K562 (cell line): ENCODE data around the gene RNF11. TPM values are rescaled to one million over a fixed set of nuclear protein-coding genes. Genes with fewer than 3 reads are reported as not detected.
"Not testable (repeated sequence)": the region's sequence is repeated elsewhere in the genome, so short reads cannot be mapped to it uniquely, and the experiment has no call there.

ENCODE experiments used
- ATAC-seq: fragments of 200-7000 bp; cut with Tn5 transposase; 3 replicates; pipeline ENCODE4 v1.9.1; 2020; ENCODE audit warnings: moderate library complexity
- BruUV-seq: library from RNA; stranded (reverse); fragments of 400-500 nt; replicated peaks from 2 replicates; lab custom pipeline; 2021; lab: Mats Ljungman, UMichigan
- CTCF ChIA-PET: fragments of 300-600 bp; formaldehyde crosslinking; extraction: SDS; loops from one replicate; lab custom pipeline; 2021; ENCODE audit warnings: low intra/inter-chr PET ratio; lab: Yijun Ruan, JAX
- POLR2A ChIA-PET: fragments of 300-600, 350-650 bp; sonication (Branson Sonifier 250); formaldehyde crosslinking; extraction: SDS; loops from one replicate; lab custom pipeline; 2021; ENCODE audit warnings: antibody characterized with exemption, inconsistent platforms; lab: Yijun Ruan, JAX
- DNase-seq, 4 experiments: peaks; one replicate each; pipeline versions ENCODE4 v3.0.0 to v3.0.0-alpha.2; 2011 to 2018; ENCODE audit warnings: low spot score in 3 of 4, mixed read lengths in 3 of 4; ENCODE audit errors: extremely low read depth in 1 of 4
- FAIRE-seq: peaks from 2 replicates; lab custom pipeline; 2011; peaks lifted over from hg19 to GRCh38; lab: Jason Lieb, UNC
- H2AFZ ChIP-seq: 2 replicates; pipeline ENCODE4 v1.6.0; 2011; ENCODE audit warnings: low read depth, low read length, control low read depth, inconsistent platforms
- H3K27ac ChIP-seq: fragments of 200-600 bp; 3 replicates; pipeline ENCODE4 v1.8.0; 2011; ENCODE audit warnings: low read depth, mild to moderate bottlenecking, control low read depth, inconsistent platforms, low read length, moderate library complexity, mixed read lengths; ENCODE audit errors: extremely low read depth
- H3K27me3 ChIP-seq, 2 experiments: fragments of 300-600 bp in 1 of 2; 2 replicates in 1 of 2; 3 replicates in 1 of 2; pipeline versions ENCODE4 v1.6.0 to v1.8.0; 2011; ENCODE audit warnings: inconsistent platforms in 2 of 2, low read length in 2 of 2, mild to moderate bottlenecking in 1 of 2, mixed read lengths in 1 of 2, moderate library complexity in 1 of 2; ENCODE audit not compliant: control insufficient read depth in 2 of 2, insufficient read depth in 2 of 2
- H3K36me3 ChIP-seq: fragments of 300-600 bp; 3 replicates; pipeline ENCODE4 v1.8.0; 2011; ENCODE audit warnings: mild to moderate bottlenecking, low read length, inconsistent platforms; ENCODE audit not compliant: control insufficient read depth, insufficient read depth
- H3K4me1 ChIP-seq, 2 experiments: fragments of 200-600 bp in 1 of 2; replicated peaks in 1 of 2; 2 replicates in 1 of 2; 3 replicates in 1 of 2; pipeline versions ENCODE4 v1.5.1 to v1.8.0; 2011; ENCODE audit warnings: inconsistent platforms in 2 of 2, low read length in 2 of 2, mild to moderate bottlenecking in 1 of 2, mixed read lengths in 1 of 2, moderate library complexity in 1 of 2; ENCODE audit not compliant: control insufficient read depth in 2 of 2, insufficient read depth in 2 of 2
- H3K4me2 ChIP-seq: 2 replicates; pipeline ENCODE4 v1.6.1; 2011; ENCODE audit warnings: low read length, control low read depth, inconsistent platforms, mixed read lengths; ENCODE audit not compliant: insufficient read depth
- H3K4me3 ChIP-seq: fragments of 200-600 bp; sonication (generic), shearing (Covaris generic); 2 replicates; pipeline ENCODE4 v1.5.1; 2016; ENCODE audit warnings: control low read depth, inconsistent platforms
- H3K79me2 ChIP-seq: fragments of 200-600 bp; 3 replicates; pipeline ENCODE4 v1.8.0; 2011; ENCODE audit warnings: low read length, inconsistent platforms; ENCODE audit not compliant: control insufficient read depth, insufficient read depth
- H3K9ac ChIP-seq, 2 experiments: 2 replicates each; pipeline versions ENCODE4 v1.6.0 to v1.6.1; 2011; ENCODE audit warnings: low read depth in 2 of 2, low read length in 2 of 2, control low read depth in 1 of 2, inconsistent platforms in 1 of 2, mild to moderate bottlenecking in 1 of 2, mixed read lengths in 1 of 2; ENCODE audit not compliant: insufficient read depth in 1 of 2
- H3K9me1 ChIP-seq: one replicate; pipeline ENCODE4 v1.6.0; 2011; ENCODE audit warnings: inconsistent platforms, mild to moderate bottlenecking, low read length, moderate library complexity; ENCODE audit not compliant: control insufficient read depth, insufficient read depth
- H3K9me3 ChIP-seq: replicated peaks from 2 replicates; pipeline ENCODE4 v1.5.1; 2011; ENCODE audit warnings: low read depth, low read length, inconsistent platforms; ENCODE audit not compliant: control insufficient read depth, insufficient read depth
- H4K20me1 ChIP-seq: replicated peaks from 2 replicates; pipeline ENCODE4 v1.6.1; 2011; ENCODE audit warnings: low read length, inconsistent platforms, mixed read lengths; ENCODE audit not compliant: control insufficient read depth, insufficient read depth
- CEBPB ChIP-seq: fragments of 450-650 bp; IDR thresholded peaks from 2 replicates; pipeline ENCODE4 v1.6.1; 2016; ENCODE audit warnings: missing genetic modification characterization, missing compliant biosample characterization
- RBFOX2 ChIP-seq: fragments of 200-400 bp; formaldehyde crosslinking; IDR thresholded peaks from 2 replicates; pipeline ENCODE4 v1.6.1; 2017; ENCODE audit warnings: low read depth, mild to moderate bottlenecking, low read length, moderate library complexity
- ZNF212 ChIP-seq: fragments of 450-650 bp; formaldehyde crosslinking; IDR thresholded peaks from 2 replicates; pipeline ENCODE4 v1.4.0; 2020; ENCODE audit warnings: mild to moderate bottlenecking
- WGBS: fragments of 100-300 bp; shearing (Covaris generic); methylation state at CpG from one replicate; pipeline ENCODE4 v1.1.6; 2016; ENCODE audit warnings: low coverage, mixed read lengths; ENCODE audit not compliant: insufficient coverage; ENCODE audit errors: missing lambda C conversion rate; 5-methylcytosine and 5-hydroxymethylcytosine counted together
- in situ Hi-C: fragments of 300-500 bp; cut with MboI; formaldehyde crosslinking; loops from 4 replicates; pipeline ENCODE4 v1.15.0; 2018; ENCODE audit warnings: inconsistent platforms, mixed read lengths
- intact Hi-C: fragments of 100-400 bp; cut with micrococcal nuclease; formaldehyde crosslinking; loops from 2 replicates; pipeline ENCODE4 v1.14.2; 2022
- polyA plus RNA-seq, 8 experiments: library from polyadenylated mRNA; depleted of rRNA in 4 of 8; stranded (reverse) in 5 of 8; unstranded in 3 of 8; fragments of >200 nt; fragmentation: Nextera tagmentation in 2 of 8; fragmentation: Illumina TruSeq in 1 of 8; extraction: Ambion mirVana in 2 of 8; extraction: Trizol in 1 of 8; gene quantifications; 2 replicates each; pipeline versions ENCODE4 v1.2.1 to v1.2.3, GENCODE V29; 2011 to 2014; ENCODE audit warnings: inconsistent platforms in 1 of 8, missing spikeins in 1 of 8
- total RNA-seq, 7 experiments: library from RNA; depleted of rRNA in 6 of 7; stranded (reverse); fragments of >200 nt in 6 of 7; fragmentation: Illumina TruSeq in 2 of 7; extraction: Trizol in 2 of 7; gene quantifications; 2 replicates each; pipeline versions ENCODE4 v1.2.1 to v1.2.3, GENCODE V29; 2011 to 2021; ENCODE audit warnings: low replicate concordance in 1 of 7

The RNF11 gene
- total and polyA plus RNA-seq, 9 of the 15 experiments (the other 6 are each of a cell fraction or from before 2014, with no cell fraction given) = 5.7 to 34.3 (median 23.1) TPM

GRCh38 chr1:51251165-51251564, 15.1 kb downstream of the RNF11 start:
- POLR2A ChIA-PET = not testable (repeated sequence)

GRCh38 chr1:51252366-51252765, 16.3 kb downstream of the RNF11 start:
- Histone ChIP-seq H3K9me1 (no peaks in the 10 kb centered on the region), H3K9me3 (no peaks in the 10 kb centered on the region), H3K79me2 (peaks cover 66% of the 10 kb centered on the region), H3K27me3 (no peaks in the 10 kb centered on the region), H3K4me3 (no peak overlapping the region), H3K27ac (no peak overlapping the region), H3K9ac (no peak overlapping the region), H2AFZ (no peak overlapping the region), H3K4me1 (peaks cover 4 to 9% of the 10 kb centered on the region in 2 experiments; a peak in 3 of 5 replicates), H3K4me2 (no peak overlapping the region), H4K20me1 (peaks cover 17% of the 10 kb centered on the region), H3K36me3 (peaks cover 3% of the 10 kb centered on the region; the same call in 1 of the 3 replicates)
- ChIA-PET CTCF (no interaction called here), POLR2A (interaction anchor here (0.7 to 1.3 kb wide), 6 partner anchors 9 to 63 kb away, joined by 3 to 6 read pairs (median 4); no protein-coding TSS in a partner anchor)
- TF ChIP-seq ZNF212 (CRISPR knock-in tag) = no peak
- peak; percentile 66 for TF ChIP-seq CEBPB (tag)
- intact Hi-C loops (no loop called here), in situ Hi-C loops (no loop called here)
- FAIRE-seq (no peak), ATAC-seq (no peak), DNase-seq (no peak)
- no TSS peak for BruUV-seq
- WGBS = 90% methylated on average over 6 of the region's 6 CpGs

More at GRCh38 chr1:51251165-51251564, 15.1 kb downstream of the RNF11 start:
- Histone ChIP-seq H3K4me1 (peaks cover 6 to 12% of the 10 kb centered on the region in 2 experiments; a peak in 3 of 5 replicates), H3K79me2 (peaks cover 69% of the 10 kb centered on the region), H4K20me1 (peaks cover 20% of the 10 kb centered on the region)
- H3K9ac ChIP-seq, DNase-seq, intact Hi-C loops, H3K4me2 ChIP-seq, H3K9me3 ChIP-seq, H3K27me3 ChIP-seq, ATAC-seq, in situ Hi-C loops, CTCF ChIA-PET, FAIRE-seq, H3K9me1 ChIP-seq, H3K4me3 ChIP-seq, H3K27ac ChIP-seq, H3K36me3 ChIP-seq, BruUV-seq, H2AFZ ChIP-seq: not testable (repeated sequence)
- peak; percentile 13; the same call in 1 of the 2 replicates for TF ChIP-seq RBFOX2
- whole genome bisulfite sequencing = 95% methylated on average over 17 of the region's 20 CpGs
